RPMI7951 (cell line): Measurements from ENCODE around the gene CDCA5. TPM values are rescaled to one million over a fixed set of nuclear protein-coding genes. Genes with fewer than 3 reads are reported as not detected.
A peak's percentile ranks its signal among the peaks of the same experiment; 100 is the strongest.

ENCODE experiments used
- DNase-seq: peaks from one replicate; pipeline ENCODE4 v3.0.0-alpha.2; 2012; ENCODE audit warnings: low read depth
- total RNA-seq: library from RNA; depleted of rRNA; stranded (reverse); fragments of >200 nt; shearing (Covaris generic); gene quantifications from 2 replicates; pipeline ENCODE4 v1.2.3, GENCODE V29; 2014

The CDCA5 gene
- total RNA-seq, 1 experiment from 2014 or later, result 41.7 TPM

GRCh38 chr11:65071907-65072630 lies 11.8 kb downstream of the CDCA5 start:
- DNase-seq, result no peak

GRCh38 chr11:65069217-65069616 lies 14.6 kb downstream of the CDCA5 start:
- DNase-seq, result no peak

- no peak for DNase-seq
These were observed 16.4 kb downstream of the CDCA5 start for GRCh38 chr11:65067446-65067845.

- no peak for DNase-seq
These were observed 17.0 kb downstream of the CDCA5 start for GRCh38 chr11:65066805-65067291.

GRCh38 chr11:65066315-65066714 lies 17.5 kb downstream of the CDCA5 start:
- no peak for DNase-seq

GRCh38 chr11:65065851-65066250 lies 18.0 kb downstream of the CDCA5 start:
- no peak for DNase-seq

- no peak for DNase-seq
These were observed 19.0 kb downstream of the CDCA5 start for GRCh38 chr11:65064847-65065240.

GRCh38 chr11:65063532-65063931 lies 20.3 kb downstream of the CDCA5 start:
- no peak for DNase-seq

- peak; percentile 8 for DNase-seq
These were observed 22.9 kb downstream of the CDCA5 start for GRCh38 chr11:65060913-65061408.

GRCh38 chr11:65059959-65060824 lies 23.6 kb downstream of the CDCA5 start:
- peak; percentile 19 for DNase-seq

- no peak for DNase-seq
These were observed 24.3 kb downstream of the CDCA5 start for GRCh38 chr11:65059523-65059922.

GRCh38 chr11:65058419-65059054 lies 25.3 kb downstream of the CDCA5 start, which contains the start of gene NAALADL1:
Gene NAALADL1, minus strand, starts transcription at chr11:65058553. Its CDS starts 32 bp downstream, at chr11:65058521.
- no peak for DNase-seq

GRCh38 chr11:65058012-65058411 lies 25.8 kb downstream of the CDCA5 start:
- no peak for DNase-seq

GRCh38 chr11:65057526-65057925 lies 26.3 kb downstream of the CDCA5 start:
- no peak for DNase-seq

- DNase-seq, result no peak
These were observed 26.8 kb downstream of the CDCA5 start for GRCh38 chr11:65056999-65057398.

- DNase-seq, result no peak
These were observed 28.3 kb downstream of the CDCA5 start for GRCh38 chr11:65055538-65055937.

- DNase-seq, result no peak
These were observed 29.9 kb downstream of the CDCA5 start for GRCh38 chr11:65053827-65054508.

- DNase-seq, result no peak
These were observed 32.4 kb downstream of the CDCA5 start for GRCh38 chr11:65051398-65051858.

GRCh38 chr11:65047581-65048422 lies 36.0 kb downstream of the CDCA5 start:
- no peak for DNase-seq

GRCh38 chr11:65045728-65046127 lies 38.1 kb downstream of the CDCA5 start:
- DNase-seq, result no peak
